K562 (cell line): ENCODE data around the gene SMIM36. TPM values are rescaled to one million over a fixed set of nuclear protein-coding genes. Genes with fewer than 3 reads are reported as not detected.

ENCODE experiments used
- ATF4 ChIP-seq: fragments of 450-650 bp; formaldehyde crosslinking; IDR thresholded peaks from 2 replicates; pipeline ENCODE4 v1.4.0; 2022; ENCODE audit warnings: mild to moderate bottlenecking, moderate library complexity
- CHD4 ChIP-seq: fragments of 200-600 bp; sonication (generic); IDR thresholded peaks from 3 replicates; pipeline ENCODE4 v1.6.1; 2012; ENCODE audit warnings: low read depth, mild to moderate bottlenecking, mixed read lengths, low read length, inconsistent platforms; ENCODE audit not compliant: insufficient read depth, insufficient replicate concordance, poor library complexity, severe bottlenecking
- CTCF ChIP-seq, 3 experiments: IDR thresholded peaks in 2 of 3; conservative IDR thresholded peaks in 1 of 3; 2 replicates each; pipeline ENCODE4 v1.5.1; 2011 to 2012; ENCODE audit warnings: low read length in 3 of 3, mild to moderate bottlenecking in 3 of 3, control low read depth in 2 of 3, improper control_type of control experiment in 1 of 3, inconsistent platforms in 1 of 3, low read depth in 1 of 3, mixed read lengths in 1 of 3, moderate library complexity in 1 of 3; ENCODE audit not compliant: insufficient read depth in 2 of 3
- ERF ChIP-seq: fragments of 450-650 bp; formaldehyde crosslinking; IDR thresholded peaks from 2 replicates; pipeline ENCODE4 v1.4.0; 2020; ENCODE audit warnings: mild to moderate bottlenecking, mixed read lengths
- GATAD2A ChIP-seq: fragments of 450-650 bp; IDR thresholded peaks from 2 replicates; pipeline ENCODE4 v1.6.1; 2017
- HDAC8 ChIP-seq: fragments of 450-650 bp; IDR thresholded peaks from 2 replicates; pipeline ENCODE4 v1.6.1; 2016; ENCODE audit warnings: mild to moderate bottlenecking, missing genetic modification characterization, moderate library complexity, missing compliant biosample characterization
- HMG20A ChIP-seq: fragments of 450-650 bp; formaldehyde crosslinking; conservative IDR thresholded peaks from 2 replicates; pipeline ENCODE4 v1.4.0; 2020; ENCODE audit warnings: mild to moderate bottlenecking, mixed read lengths
- HNRNPL ChIP-seq: fragments of 200-400 bp; formaldehyde crosslinking; IDR thresholded peaks from 2 replicates; pipeline ENCODE4 v1.6.1; 2017; ENCODE audit warnings: low read depth, mild to moderate bottlenecking, low read length
- HOMEZ ChIP-seq: fragments of 250-450 bp; sonication (Bioruptor Pico); IDR thresholded peaks from 2 replicates; pipeline ENCODE4 v1.4.0; 2020; ENCODE audit warnings: mild to moderate bottlenecking, moderate library complexity
- KHSRP ChIP-seq: fragments of 450-650 bp; IDR thresholded peaks from 2 replicates; pipeline ENCODE4 v1.6.1; 2017
- MAFF ChIP-seq: IDR thresholded peaks from 2 replicates; pipeline ENCODE4 v1.6.1; 2012; ENCODE audit warnings: low read length, improper control_type of control experiment
- PHB ChIP-seq: fragments of 250-450 bp; sonication (Bioruptor Pico); IDR thresholded peaks from 2 replicates; pipeline ENCODE4 v1.5.0; 2021
- RUNX1 ChIP-seq: sonication (generic); IDR thresholded peaks from 2 replicates; pipeline ENCODE4 v1.6.1; 2016; ENCODE audit warnings: antibody characterized with exemption, low read depth
- SMARCA5 ChIP-seq: fragments of 450-650 bp; IDR thresholded peaks from 2 replicates; pipeline ENCODE4 v1.6.1; 2016
- SMC3 ChIP-seq: conservative IDR thresholded peaks from 2 replicates; pipeline ENCODE4 v1.6.1; 2011; ENCODE audit warnings: low read depth, low read length, improper control_type of control experiment; ENCODE audit not compliant: insufficient read depth
- SNRNP70 ChIP-seq: fragments of 200-400 bp; formaldehyde crosslinking; optimal IDR thresholded peaks from 2 replicates; pipeline ENCODE3; 2017; ENCODE audit warnings: low read depth, low read length
- SRSF1 ChIP-seq: fragments of 200-400 bp; formaldehyde crosslinking; IDR thresholded peaks from 2 replicates; pipeline ENCODE4 v1.6.1; 2017; ENCODE audit warnings: mild to moderate bottlenecking, low read depth, low read length, moderate library complexity
- TGIF2 ChIP-seq: sonication (generic); formaldehyde crosslinking; IDR thresholded peaks from 2 replicates; pipeline ENCODE4 v1.8.1; 2022; ENCODE audit warnings: mild to moderate bottlenecking, missing genetic modification reagents, moderate library complexity
- TOE1 ChIP-seq, 2 experiments: fragments of 450-650 bp in 1 of 2; sonication (generic) in 1 of 2; formaldehyde crosslinking in 1 of 2; IDR thresholded peaks; 2 replicates each; pipeline versions ENCODE4 v1.7.1 to v1.8.0; 2016 to 2022; ENCODE audit warnings: borderline replicate concordance in 2 of 2, mild to moderate bottlenecking in 2 of 2, antibody characterized with exemption in 1 of 2, inconsistent platforms in 1 of 2, low read depth in 1 of 2, missing genetic modification reagents in 1 of 2, moderate library complexity in 1 of 2
- ZNF140 ChIP-seq: fragments of 250-450 bp; sonication (Bioruptor Pico); IDR thresholded peaks from 2 replicates; pipeline ENCODE4 v1.8.0; 2021; ENCODE audit warnings: moderate library complexity, mild to moderate bottlenecking, inconsistent platforms
- ZNF253 ChIP-seq: fragments of 250-450 bp; sonication (Bioruptor Pico); conservative IDR thresholded peaks from 2 replicates; pipeline ENCODE4 v1.6.1; 2021; ENCODE audit warnings: mild to moderate bottlenecking
- ZNF444 ChIP-seq: fragments of 250-450 bp; sonication (Bioruptor Pico); IDR thresholded peaks from 2 replicates; pipeline ENCODE4 v1.4.0; 2020; ENCODE audit warnings: mild to moderate bottlenecking, moderate library complexity
- ZNF512 ChIP-seq: IDR thresholded peaks from 2 replicates; pipeline ENCODE4 v1.6.1; 2016; ENCODE audit warnings: missing genetic modification characterization, missing compliant biosample characterization
- ZNF551 ChIP-seq: fragments of 250-450 bp; sonication (Bioruptor Pico); IDR thresholded peaks from 2 replicates; pipeline ENCODE4 v1.5.0; 2021; ENCODE audit warnings: mild to moderate bottlenecking, moderate library complexity
- ZNF766 ChIP-seq: fragments of 200-800 bp; sonication (Bioruptor generic); conservative IDR thresholded peaks from 2 replicates; pipeline ENCODE4 v1.6.1; 2016; ENCODE audit warnings: missing genetic modification characterization, missing compliant biosample characterization
- ZZZ3 ChIP-seq: fragments of 450-650 bp; IDR thresholded peaks from 2 replicates; pipeline ENCODE4 v1.6.1; 2016; ENCODE audit warnings: antibody characterized with exemption, mild to moderate bottlenecking, moderate library complexity
- polyA plus RNA-seq, 8 experiments: library from polyadenylated mRNA; depleted of rRNA in 4 of 8; stranded (reverse) in 5 of 8; unstranded in 3 of 8; fragments of >200 nt; fragmentation: Nextera tagmentation in 2 of 8; fragmentation: Illumina TruSeq in 1 of 8; extraction: Ambion mirVana in 2 of 8; extraction: Trizol in 1 of 8; gene quantifications; 2 replicates each; pipeline versions ENCODE4 v1.2.1 to v1.2.3, GENCODE V29; 2011 to 2014; ENCODE audit warnings: inconsistent platforms in 1 of 8, missing spikeins in 1 of 8
- total RNA-seq, 7 experiments: library from RNA; depleted of rRNA in 6 of 7; stranded (reverse); fragments of >200 nt in 6 of 7; fragmentation: Illumina TruSeq in 2 of 7; extraction: Trizol in 2 of 7; gene quantifications; 2 replicates each; pipeline versions ENCODE4 v1.2.1 to v1.2.3, GENCODE V29; 2011 to 2021; ENCODE audit warnings: low replicate concordance in 1 of 7

The SMIM36 gene
- total and polyA plus RNA-seq, 9 of the 15 experiments (the other 6 are each of a cell fraction or from before 2014, with no cell fraction given): not detected

- no peak for TF ChIP-seq HOMEZ (CRISPR knock-in tag)
- TF ChIP-seq HNRNPL: no peak
- TF ChIP-seq SMARCA5: no peak
- TF ChIP-seq PHB (CRISPR knock-in tag): no peak
- no peak for TF ChIP-seq ZZZ3
- no peak for TF ChIP-seq ERF
- no peak for TF ChIP-seq ZNF444 (CRISPR knock-in tag)
- no peak for TF ChIP-seq ZNF512 (tag)
- no peak for TF ChIP-seq SRSF1
- TF ChIP-seq GATAD2A: no peak
- TF ChIP-seq SNRNP70: no peak
- TF ChIP-seq MAFF: no peak
- TF ChIP-seq TGIF2 (CRISPR knock-in tag): no peak
- TF ChIP-seq KHSRP: peak; percentile 76
- TF ChIP-seq HMG20A: no peak
- no peak; a peak in 1 of 6 replicates for TF ChIP-seq CTCF (IDR thresholded peaks at IDR 0.05 in 2 of 3, conservative IDR thresholded peaks at IDR 0.05 in 1 of 3; ENCODE audit: insufficient read depth in 2 of 3, low read depth in 1 of 3, low read length in 3 of 3)
- 0 out of 2 replicates have a peak, but pooled peaks have one; percentile 44 for TF ChIP-seq TOE1 (IDR thresholded peaks at IDR 0.05; ENCODE audit: borderline replicate concordance)
- TF ChIP-seq TOE1 (CRISPR knock-in tag; IDR thresholded peaks at IDR 0.05; ENCODE audit: borderline replicate concordance, low read depth): no peak
- TF ChIP-seq ZNF140: no peak
- TF ChIP-seq ZNF766 (CRISPR knock-in tag): 0 out of 2 replicates have a peak, but pooled peaks have one; percentile 55
- TF ChIP-seq CHD4: no peak
- no peak for TF ChIP-seq ATF4 (CRISPR knock-in tag)
- TF ChIP-seq HDAC8: no peak
- no peak for TF ChIP-seq ZNF253
- no peak for TF ChIP-seq RUNX1
- TF ChIP-seq SMC3: no peak
- no peak for TF ChIP-seq ZNF551
These were observed 60.0 kb downstream of the SMIM36 start (continued) for GRCh38 chr17:55451203-55451641.
